Glomerular endothelial cell (primary cell): ENCODE measurements around the gene PERM1. TPM values are rescaled to one million over a fixed set of nuclear protein-coding genes. Genes with fewer than 3 reads are reported as not detected.

Source experiments
- DNase-seq: peaks from one replicate; pipeline ENCODE4 v3.0.0-alpha.2; 2011; ENCODE audit warnings: low read depth, low spot score; ENCODE audit errors: extremely low read depth
- total RNA-seq: library from RNA; depleted of rRNA; stranded (reverse); fragments of >200 nt; gene quantifications from 2 replicates; pipeline ENCODE4 v1.2.3, GENCODE V29; 2015

Gene PERM1
- total RNA-seq, 1 donor from 2014 or later = not detected

DNA sequence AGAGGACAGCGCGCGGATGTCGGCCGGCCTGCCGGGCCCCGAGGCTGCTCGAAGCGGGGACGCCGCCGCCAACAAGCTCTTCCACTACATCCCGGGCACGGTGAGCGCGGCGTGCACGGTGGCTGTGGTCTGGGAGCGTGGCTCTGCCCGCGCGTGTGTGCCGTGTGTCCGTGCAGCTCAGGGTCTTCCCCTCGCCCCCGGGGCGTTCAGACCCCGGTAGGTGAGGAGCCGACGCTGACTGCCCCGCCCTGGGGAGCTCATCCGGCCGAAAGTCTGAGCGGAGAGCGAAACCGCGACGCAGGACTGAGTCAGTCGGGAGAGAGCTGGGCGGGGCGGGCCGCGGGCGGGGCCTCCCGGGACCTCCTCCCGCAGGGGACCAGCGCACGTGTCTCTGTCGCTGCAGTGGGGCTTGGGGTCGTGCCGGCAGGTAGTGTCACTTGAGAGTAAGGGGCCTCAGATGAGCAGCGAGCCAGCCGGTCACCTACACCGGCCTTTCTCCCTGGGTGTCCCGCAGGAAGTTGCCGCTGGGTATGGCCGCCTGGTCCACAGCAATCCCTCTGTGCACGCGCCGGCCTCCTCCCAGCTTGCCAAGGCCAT is 15.1 kb downstream of the PERM1 start:
- no peak for DNase-seq

GRCh38 chr1:966135-966703 is 15.7 kb downstream of the PERM1 start, which contains the start of gene PLEKHN1:
TSS of gene PLEKHN1 (plus strand) at chr1:966482. CDS start at chr1:966532, 50 bp downstream.
- DNase-seq = no peak

GRCh38 chr1:965526-966134 is 16.3 kb downstream of the PERM1 start:
- no peak for DNase-seq

DNA sequence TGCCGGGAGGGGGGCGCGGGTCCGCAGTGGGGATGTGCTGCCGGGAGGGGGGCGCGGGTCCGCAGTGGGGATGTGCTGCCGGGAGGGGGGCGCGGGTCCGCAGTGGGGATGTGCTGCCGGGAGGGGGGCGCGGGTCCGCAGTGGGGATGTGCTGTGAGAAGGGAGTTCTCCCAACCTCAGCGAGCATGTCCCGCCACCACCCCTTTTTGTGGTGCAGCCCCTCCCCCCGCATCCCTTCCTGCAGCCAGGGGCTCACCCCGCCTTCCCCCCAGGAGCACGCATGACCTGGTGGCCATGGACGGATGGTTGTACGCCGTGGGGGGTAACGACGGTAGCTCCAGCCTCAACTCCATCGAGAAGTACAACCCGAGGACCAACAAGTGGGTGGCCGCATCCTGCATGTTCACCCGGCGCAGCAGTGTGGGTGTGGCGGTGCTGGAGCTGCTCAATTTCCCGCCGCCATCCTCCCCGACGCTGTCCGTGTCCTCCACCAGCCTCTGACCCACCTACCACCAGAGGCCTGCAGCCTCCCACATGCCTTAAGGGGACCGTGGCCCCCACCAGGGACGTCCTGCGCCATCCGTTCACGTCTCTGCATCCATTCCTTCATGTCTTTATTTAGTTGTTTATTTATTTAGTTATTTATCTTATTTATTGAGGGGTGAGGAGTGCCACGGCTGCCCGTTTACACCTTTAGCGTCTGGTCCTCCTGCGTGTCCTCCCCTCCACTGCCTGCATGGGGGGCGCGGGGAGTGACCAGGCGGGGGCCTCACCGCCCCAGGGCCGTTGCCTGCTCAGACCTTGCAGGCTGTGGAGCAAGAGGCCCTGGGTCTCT is 17.0 kb downstream of the PERM1 start:
- DNase-seq = no peak

DNA sequence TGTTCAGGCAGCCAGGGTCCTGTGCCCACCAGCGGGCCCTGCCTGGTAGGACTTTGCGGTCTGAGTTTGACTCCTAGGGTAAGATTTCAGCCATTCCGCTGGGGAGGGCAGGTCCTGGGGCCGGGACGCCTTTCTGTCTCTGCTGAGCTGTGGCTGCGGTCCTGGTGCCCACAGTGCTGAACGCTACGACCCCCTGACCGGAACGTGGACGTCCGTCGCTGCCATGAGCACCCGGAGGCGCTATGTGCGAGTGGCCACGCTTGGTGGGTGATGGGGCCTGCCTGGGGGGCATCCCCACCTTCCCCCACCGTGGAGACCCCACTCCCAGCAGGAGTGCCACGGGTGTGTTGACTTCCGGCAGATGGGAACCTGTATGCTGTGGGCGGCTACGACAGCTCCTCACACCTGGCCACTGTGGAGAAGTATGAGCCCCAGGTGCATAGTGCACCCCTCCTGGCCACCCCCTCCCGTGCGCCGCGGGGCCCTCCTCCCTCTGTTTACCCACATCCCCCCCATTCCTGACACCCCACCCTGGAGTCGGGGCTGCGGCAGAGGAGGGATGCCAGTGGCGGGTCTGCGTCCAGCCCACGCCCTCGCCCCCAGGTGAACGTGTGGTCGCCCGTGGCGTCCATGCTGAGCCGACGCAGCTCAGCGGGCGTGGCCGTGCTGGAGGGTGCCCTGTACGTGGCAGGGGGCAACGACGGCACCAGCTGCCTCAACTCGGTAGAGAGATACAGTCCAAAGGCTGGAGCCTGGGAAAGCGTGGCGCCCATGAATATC is 18.0 kb downstream of the PERM1 start:
- no peak for DNase-seq

GRCh38 chr1:963301-963651 is 18.6 kb downstream of the PERM1 start:
- no peak for DNase-seq

DNA sequence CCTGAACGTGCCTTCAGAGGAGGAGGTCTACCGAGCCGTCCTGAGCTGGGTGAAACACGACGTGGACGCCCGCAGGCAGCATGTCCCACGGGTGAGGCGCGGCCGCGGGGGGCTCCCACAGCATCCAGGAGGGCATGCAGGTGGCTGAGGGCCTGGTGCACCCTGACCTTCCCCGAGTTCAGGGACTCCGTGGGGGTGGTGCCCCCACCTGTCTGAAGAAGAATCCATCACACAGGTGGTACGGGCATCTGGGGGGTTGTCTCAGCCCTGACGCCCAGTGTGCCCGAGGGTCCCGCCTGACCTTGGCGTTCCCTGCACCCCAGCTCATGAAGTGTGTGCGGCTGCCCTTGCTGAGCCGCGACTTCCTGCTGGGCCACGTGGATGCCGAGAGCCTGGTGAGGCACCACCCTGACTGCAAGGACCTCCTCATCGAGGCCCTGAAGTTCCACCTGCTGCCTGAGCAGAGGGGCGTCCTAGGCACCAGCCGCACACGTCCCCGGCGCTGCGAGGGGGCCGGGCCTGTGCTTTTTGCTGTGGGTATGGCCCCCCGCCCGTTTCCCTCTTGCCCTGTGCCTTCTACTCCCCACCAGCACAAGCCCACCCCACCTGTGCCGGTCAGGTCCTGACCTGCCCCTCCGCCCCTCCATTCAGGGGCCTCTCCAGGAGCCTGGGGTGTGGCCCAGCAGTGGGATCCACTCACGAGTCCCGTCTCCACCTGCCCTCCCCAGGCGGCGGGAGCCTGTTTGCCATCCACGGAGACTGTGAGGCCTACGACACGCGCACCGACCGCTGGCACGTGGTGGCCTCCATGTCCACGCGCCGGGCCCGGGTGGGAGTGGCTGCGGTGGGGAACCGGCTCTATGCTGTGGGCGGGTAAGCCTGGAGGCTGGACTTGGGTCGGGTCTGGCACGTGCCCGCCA is 19.3 kb downstream of the PERM1 start:
- DNase-seq = no peak

GRCh38 chr1:961132-961669 is 20.7 kb downstream of the PERM1 start:
- no peak for DNase-seq

DNA sequence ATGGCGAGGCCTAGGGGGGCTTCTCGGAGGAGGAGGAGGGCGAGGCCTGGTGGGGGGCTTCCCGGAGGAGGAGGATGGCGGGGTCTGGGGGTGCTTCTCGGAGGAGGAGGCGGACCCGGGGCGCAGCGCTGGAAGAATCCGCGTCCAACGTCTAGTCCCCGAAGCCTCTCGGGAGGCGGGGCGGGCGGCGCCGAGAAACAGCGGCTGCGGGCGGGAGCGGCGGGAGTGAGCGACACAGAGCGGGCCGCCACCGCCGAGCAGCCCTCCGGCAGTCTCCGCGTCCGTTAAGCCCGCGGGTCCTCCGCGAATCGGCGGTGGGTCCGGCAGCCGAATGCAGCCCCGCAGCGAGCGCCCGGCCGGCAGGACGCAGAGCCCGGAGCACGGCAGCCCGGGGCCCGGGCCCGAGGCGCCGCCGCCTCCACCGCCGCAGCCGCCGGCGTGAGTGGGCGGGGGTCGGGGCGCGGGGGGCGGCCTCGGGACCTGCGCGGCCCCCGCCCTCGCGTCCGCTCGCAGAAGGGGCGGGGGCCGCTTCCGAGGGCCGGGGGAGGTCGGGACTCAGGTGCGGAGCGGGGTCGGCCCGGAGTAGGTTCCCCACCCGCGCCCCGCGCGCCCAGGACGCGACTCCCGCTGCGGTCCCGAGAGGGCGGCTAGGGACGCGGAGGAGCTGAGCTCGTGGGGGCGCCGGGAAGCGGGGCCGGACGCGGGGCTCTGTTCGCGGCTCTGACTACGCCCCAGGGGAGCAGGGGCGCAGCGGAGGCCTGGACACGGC is 21.3 kb downstream of the PERM1 start, which contains the start of gene KLHL17:
TSS of gene KLHL17 (plus strand) at position 222 of the 769 bp plus-strand sequence. CDS start at position 332, 110 bp downstream.
- DNase-seq = no peak

GRCh38 chr1:959731-960362 is 22.0 kb downstream of the PERM1 start:
- no peak for DNase-seq

DNA sequence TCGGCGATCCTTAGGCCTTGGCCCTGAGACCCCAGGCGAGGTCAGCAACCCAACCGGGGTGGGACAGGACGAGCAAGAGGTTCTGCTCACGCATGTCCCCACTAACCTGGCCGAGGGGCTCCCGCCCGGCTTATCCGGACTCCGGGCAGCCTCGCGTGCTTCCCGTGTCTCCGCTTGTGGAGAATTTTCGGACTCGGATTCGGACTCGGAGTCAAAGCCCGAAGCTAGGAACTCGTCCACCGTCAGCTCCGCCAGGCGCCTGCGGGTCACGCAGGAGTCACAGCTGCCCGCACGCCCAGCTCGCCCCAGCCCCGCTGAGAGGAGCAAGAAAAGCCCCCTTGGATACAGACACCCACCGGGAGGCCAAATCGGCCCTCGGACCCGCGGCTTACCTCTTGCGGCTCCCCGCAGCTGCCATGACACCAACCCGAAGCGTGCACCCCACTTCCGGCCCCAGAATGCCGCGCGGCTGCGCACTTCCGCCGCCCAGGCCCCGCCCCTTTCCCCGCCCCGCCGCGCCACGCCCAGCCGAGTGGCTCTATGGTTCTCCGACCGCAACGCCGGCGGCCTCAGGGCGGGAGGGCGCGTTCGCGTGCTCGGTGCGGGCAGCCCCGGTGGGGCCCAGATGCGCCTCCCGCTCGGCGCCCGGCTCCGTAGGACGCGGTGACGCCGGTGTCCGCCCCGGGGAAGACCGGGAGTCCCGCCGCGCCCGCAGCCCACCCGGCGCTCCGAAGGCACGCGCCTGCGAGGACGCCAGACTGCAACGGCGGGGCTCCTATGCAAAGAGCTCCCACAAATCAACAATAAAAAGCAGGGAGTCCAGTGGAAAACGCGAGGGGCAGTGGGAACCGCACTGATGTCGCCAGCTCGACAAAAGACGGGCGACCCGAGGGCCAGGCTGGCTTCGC is 22.8 kb downstream of the PERM1 start, which contains the start of gene NOC2L:
TSS of gene NOC2L (minus strand) at position 434 of the 908 bp plus-strand sequence. CDS start at position 418, 16 bp downstream.
- no peak for DNase-seq

DNA sequence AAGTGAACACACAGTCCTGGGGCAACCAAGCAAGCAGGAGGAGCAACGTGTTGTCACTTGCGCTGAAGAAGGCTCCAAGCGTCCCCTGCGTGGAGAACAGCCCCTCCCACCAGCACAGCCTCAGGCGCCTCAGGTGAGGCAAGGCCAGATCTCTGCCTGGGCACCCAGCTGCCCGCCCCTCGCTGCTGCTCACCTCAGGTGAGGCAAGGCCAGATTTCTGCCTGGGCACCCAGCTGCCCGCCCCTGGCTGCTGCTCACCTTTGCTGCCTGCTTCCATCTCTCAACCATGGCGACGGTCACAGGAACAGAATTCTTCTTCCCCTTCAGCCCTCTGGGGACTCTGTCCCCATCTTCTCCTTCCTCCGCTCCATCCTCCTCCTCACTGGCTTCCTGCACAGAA is 25.3 kb downstream of the PERM1 start:
- DNase-seq = no peak

- no peak for DNase-seq
Measured at GRCh38 chr1:955474-955873, 26.4 kb downstream of the PERM1 start.

GRCh38 chr1:954927-955326 is 27.0 kb downstream of the PERM1 start:
- DNase-seq = no peak

GRCh38 chr1:953524-954320 is 28.2 kb downstream of the PERM1 start:
- DNase-seq = no peak

- DNase-seq = no peak
Measured at GRCh38 chr1:952603-953002, 29.3 kb downstream of the PERM1 start.
